Endothelial cell (in vitro differentiated cells): ENCODE results near the gene TWF2. TPM values are rescaled to one million over a fixed set of nuclear protein-coding genes. Genes with fewer than 3 reads are reported as not detected.

Experiments used
- DNase-seq: peaks from one replicate; pipeline ENCODE4 v3.0.0; 2021; ENCODE audit warnings: low spot score
- H3K27ac Mint-ChIP-seq: one replicate; pipeline ENCODE4 v1.8.0; 2021; ENCODE audit warnings: mixed read lengths, inconsistent platforms; ENCODE audit not compliant: unreplicated experiment
- H3K27me3 Mint-ChIP-seq: one replicate; pipeline ENCODE4 v1.8.0; 2021; ENCODE audit warnings: mild to moderate bottlenecking, moderate library complexity, mixed read lengths, inconsistent platforms; ENCODE audit not compliant: unreplicated experiment
- H3K36me3 Mint-ChIP-seq: one replicate; pipeline ENCODE4 v1.8.0; 2021; ENCODE audit warnings: mild to moderate bottlenecking, low read depth, mixed read lengths, inconsistent platforms; ENCODE audit not compliant: unreplicated experiment
- H3K4me1 Mint-ChIP-seq: one replicate; pipeline ENCODE4 v1.8.0; 2021; ENCODE audit warnings: mild to moderate bottlenecking, mixed read lengths, inconsistent platforms; ENCODE audit not compliant: unreplicated experiment
- H3K4me3 Mint-ChIP-seq: one replicate; pipeline ENCODE4 v1.8.0; 2021; ENCODE audit warnings: mild to moderate bottlenecking, mixed read lengths, inconsistent platforms; ENCODE audit not compliant: unreplicated experiment
- H3K9me3 Mint-ChIP-seq: one replicate; pipeline ENCODE4 v1.8.0; 2021; ENCODE audit warnings: mixed read lengths, inconsistent platforms; ENCODE audit not compliant: unreplicated experiment
- total RNA-seq: library from RNA; stranded (reverse); fragmentation: NEBNext Ultra II Directional; extraction: Animal tissue kit (Norgen Biotek cat#: 25700); gene quantifications from one replicate; pipeline ENCODE4 v1.2.1, GENCODE V29; 2021; ENCODE audit not compliant: unreplicated experiment
- TF ChIP-seq, protein P1 (sequence below): fragments of 200-600 bp; sonication (generic); IDR thresholded peaks from one replicate; pipeline ENCODE4 v1.5.0; 2021; ENCODE audit warnings: antibody characterized with exemption; ENCODE audit not compliant: unreplicated experiment

TWF2 gene
- total RNA-seq, 1 donor from 2014 or later: 85.3 TPM

DNA sequence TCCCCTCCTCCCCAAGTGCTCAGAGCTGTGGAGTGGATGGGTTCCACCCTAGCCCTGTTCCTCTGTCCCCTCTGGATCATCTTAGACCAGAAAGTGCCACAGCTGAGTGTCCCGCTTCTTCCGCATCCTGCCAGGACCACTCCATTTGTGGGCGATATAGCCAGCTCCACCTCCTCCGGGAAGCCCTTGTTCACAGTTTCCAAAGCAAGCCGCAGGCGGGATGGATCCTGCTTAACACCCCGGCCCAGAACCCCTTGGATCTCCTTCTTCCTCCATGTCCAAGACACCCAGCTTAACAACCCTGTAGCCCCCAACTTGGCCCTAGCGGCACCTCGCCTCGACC, 41.5 kb downstream of the TWF2 start:
- H3K36me3 Mint-ChIP-seq: peaks cover 17% of the 10 kb centered on the region
- TF ChIP-seq, protein P1, sequence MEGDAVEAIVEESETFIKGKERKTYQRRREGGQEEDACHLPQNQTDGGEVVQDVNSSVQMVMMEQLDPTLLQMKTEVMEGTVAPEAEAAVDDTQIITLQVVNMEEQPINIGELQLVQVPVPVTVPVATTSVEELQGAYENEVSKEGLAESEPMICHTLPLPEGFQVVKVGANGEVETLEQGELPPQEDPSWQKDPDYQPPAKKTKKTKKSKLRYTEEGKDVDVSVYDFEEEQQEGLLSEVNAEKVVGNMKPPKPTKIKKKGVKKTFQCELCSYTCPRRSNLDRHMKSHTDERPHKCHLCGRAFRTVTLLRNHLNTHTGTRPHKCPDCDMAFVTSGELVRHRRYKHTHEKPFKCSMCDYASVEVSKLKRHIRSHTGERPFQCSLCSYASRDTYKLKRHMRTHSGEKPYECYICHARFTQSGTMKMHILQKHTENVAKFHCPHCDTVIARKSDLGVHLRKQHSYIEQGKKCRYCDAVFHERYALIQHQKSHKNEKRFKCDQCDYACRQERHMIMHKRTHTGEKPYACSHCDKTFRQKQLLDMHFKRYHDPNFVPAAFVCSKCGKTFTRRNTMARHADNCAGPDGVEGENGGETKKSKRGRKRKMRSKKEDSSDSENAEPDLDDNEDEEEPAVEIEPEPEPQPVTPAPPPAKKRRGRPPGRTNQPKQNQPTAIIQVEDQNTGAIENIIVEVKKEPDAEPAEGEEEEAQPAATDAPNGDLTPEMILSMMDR: no peak

DNA sequence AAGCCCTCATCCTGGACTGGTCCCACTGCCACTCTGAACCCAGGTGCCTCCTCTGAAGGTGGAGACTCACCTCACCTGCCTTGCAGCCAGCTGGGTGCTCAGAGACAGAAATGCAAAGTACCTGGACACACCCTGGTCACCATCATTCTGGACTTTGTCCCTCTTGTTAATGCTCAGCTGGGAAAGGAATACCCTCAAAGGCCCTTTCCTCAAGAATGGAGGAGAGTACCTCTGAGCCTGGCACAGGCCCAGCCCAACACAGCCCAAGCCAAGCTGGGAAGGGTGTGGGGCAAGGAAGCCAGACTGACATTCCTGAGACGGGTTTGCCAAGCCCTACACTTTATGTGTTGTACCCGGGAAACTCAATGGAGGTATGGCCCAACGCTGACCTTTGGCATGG, 42.0 kb downstream of the TWF2 start:
- no peaks in the 10 kb centered on the region for H3K9me3 Mint-ChIP-seq
- peaks cover 3% of the 10 kb centered on the region for H3K27me3 Mint-ChIP-seq
- no peak overlapping the region for H3K4me3 Mint-ChIP-seq
- H3K4me1 Mint-ChIP-seq: peaks cover 21% of the 10 kb centered on the region
- TF ChIP-seq, protein P1: no peak
- H3K36me3 Mint-ChIP-seq: peaks cover 14% of the 10 kb centered on the region
- H3K27ac Mint-ChIP-seq: no peak overlapping the region
- DNase-seq: no peak

More for the DNA sequence above, 41.5 kb downstream of the TWF2 start:
- Mint-ChIP-seq H3K4me1 (peaks cover 21% of the 10 kb centered on the region), H3K9me3 (no peaks in the 10 kb centered on the region), H3K4me3 (peak overlapping the region; percentile 78), H3K27ac (peak overlapping the region; percentile 43), H3K27me3 (peaks cover 3% of the 10 kb centered on the region)
- no peak for DNase-seq

DNA sequence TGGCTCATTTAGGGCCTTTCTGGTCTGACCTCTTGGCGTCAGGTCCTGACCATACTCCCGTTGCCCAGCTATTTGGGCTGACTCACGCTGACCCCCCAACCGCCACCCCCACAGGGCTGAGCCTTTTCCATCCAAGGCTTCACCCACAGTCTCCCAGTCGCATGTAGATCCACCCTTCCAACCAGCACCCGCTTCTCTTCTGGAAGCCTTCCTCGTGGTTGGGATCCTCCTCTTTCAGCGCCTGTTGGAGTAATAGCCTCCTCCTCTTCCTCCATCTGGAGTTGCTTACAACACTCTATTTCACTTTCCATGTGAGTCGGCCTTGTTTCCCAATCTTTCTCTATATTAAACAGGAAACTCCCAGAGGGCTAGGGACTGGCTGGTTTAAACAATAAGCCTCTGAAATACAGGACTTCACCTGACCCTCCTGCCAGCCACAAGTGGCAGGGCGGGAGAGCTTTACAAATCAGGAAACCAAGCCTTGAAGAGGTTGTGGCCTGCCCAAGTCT, 43.1 kb downstream of the TWF2 start:
- no peak overlapping the region for H3K27ac Mint-ChIP-seq
- no peak overlapping the region for H3K4me3 Mint-ChIP-seq
- peaks cover 19% of the 10 kb centered on the region for H3K4me1 Mint-ChIP-seq
- no peaks in the 10 kb centered on the region for H3K9me3 Mint-ChIP-seq
- H3K36me3 Mint-ChIP-seq: peaks cover 11% of the 10 kb centered on the region
- peaks cover 3% of the 10 kb centered on the region for H3K27me3 Mint-ChIP-seq
- DNase-seq: no peak
- TF ChIP-seq, protein P1: no peak

DNA sequence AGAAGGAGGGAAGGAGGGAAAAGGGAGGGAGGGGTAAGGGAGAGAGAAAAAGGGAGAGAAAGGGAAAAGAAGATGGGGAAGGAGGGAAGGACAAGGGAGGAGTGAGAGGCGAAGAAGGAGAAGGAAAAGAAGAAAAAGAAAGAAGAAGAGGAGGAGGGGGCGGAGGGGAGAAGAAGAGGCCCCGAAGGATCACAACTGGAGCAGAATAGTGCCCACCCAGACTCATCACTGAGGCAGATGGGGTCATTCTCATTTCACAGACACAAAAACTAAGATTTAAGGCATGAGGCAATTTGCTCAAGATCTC, 43.7 kb downstream of the TWF2 start:
- H3K27ac Mint-ChIP-seq: no peak overlapping the region
- peaks cover under 1% of the 10 kb centered on the region for H3K27me3 Mint-ChIP-seq
- TF ChIP-seq, protein P1: no peak
- no peaks in the 10 kb centered on the region for H3K9me3 Mint-ChIP-seq
- peaks cover 18% of the 10 kb centered on the region for H3K4me1 Mint-ChIP-seq
- H3K36me3 Mint-ChIP-seq: peaks cover 10% of the 10 kb centered on the region
- H3K4me3 Mint-ChIP-seq: no peak overlapping the region
- DNase-seq: no peak

DNA sequence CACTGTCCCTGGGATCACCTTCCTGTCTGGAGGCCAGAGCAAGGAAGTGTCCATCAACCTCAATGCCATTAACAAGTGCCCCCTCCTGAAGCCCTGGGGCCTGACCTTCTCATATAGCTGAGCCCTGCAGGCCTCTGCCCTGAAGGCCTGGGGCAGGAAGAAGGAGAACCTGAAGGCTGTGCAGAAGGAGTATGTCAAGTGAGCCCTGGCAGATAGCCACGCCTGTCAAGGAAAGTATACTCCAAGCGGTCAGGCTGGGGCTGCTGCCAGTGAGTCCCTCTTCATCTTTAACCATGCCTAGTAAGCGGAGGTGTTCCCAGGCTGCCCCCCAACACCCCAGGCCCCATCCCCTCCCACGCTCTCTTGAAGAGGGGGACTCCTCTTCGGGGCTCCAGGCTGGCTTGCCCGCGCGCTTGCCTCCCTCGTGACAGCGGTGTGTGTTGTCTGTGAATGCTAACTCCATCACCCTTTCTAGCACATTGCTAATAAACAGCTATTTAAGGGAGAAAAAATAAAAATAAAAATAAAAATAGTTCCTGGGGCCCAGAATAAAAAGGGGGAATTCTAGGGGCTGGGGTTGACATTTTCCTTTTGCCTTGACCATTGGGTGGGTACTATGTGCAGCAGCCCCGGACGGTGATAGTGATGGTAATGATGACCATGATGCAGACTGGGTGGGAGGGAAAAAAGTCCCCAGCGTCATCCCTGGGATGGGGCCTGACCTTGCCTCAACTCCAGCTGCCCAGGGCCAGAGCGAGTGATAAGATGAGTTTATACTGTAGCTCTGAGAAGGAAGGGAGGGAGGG, 44.3 kb downstream of the TWF2 start:
- peaks cover 10% of the 10 kb centered on the region for H3K36me3 Mint-ChIP-seq
- TF ChIP-seq, protein P1: no peak
- no peak overlapping the region for H3K27ac Mint-ChIP-seq

More for the DNA sequence above, 44.3 kb downstream of the TWF2 start:
- no peak for DNase-seq
- Mint-ChIP-seq H3K4me1 (peaks cover 18% of the 10 kb centered on the region), H3K9me3 (no peaks in the 10 kb centered on the region), H3K27me3 (no peaks in the 10 kb centered on the region), H3K4me3 (no peak overlapping the region)
